Kidney epithelial cell (primary cell): Measurements from ENCODE around the gene PPP5C. TPM values are rescaled to one million over a fixed set of nuclear protein-coding genes. Genes with fewer than 3 reads are reported as not detected.

Experiments
- DNase-seq: peaks from one replicate; pipeline ENCODE4 v3.0.0-alpha.2; 2010; ENCODE audit warnings: low read depth
- H3K27me3 ChIP-seq: 2 replicates; pipeline ENCODE4 v1.6.0; 2011; ENCODE audit warnings: low read length; ENCODE audit not compliant: control insufficient read depth, insufficient read depth
- H3K36me3 ChIP-seq: 2 replicates; pipeline ENCODE4 v1.5.1; 2011; ENCODE audit warnings: low read length; ENCODE audit not compliant: control insufficient read depth, insufficient read depth
- H3K4me3 ChIP-seq: 2 replicates; pipeline ENCODE4 v1.5.1; 2011; ENCODE audit warnings: low read depth, mild to moderate bottlenecking, control low read depth, low read length
- total RNA-seq: library from RNA; depleted of rRNA; stranded (reverse); fragments of >200 nt; gene quantifications from 2 replicates; pipeline ENCODE4 v1.2.3, GENCODE V29; 2015
- TF ChIP-seq, protein P1 (sequence below): IDR thresholded peaks from 2 replicates; pipeline ENCODE4 v1.5.1; 2011; ENCODE audit warnings: mild to moderate bottlenecking, moderate library complexity, low read length, control low read depth, inconsistent platforms; ENCODE audit not compliant: insufficient read depth, poor library complexity, severe bottlenecking

PPP5C gene
- total RNA-seq, 1 donor from 2014 or later = 68.2 TPM

DNA sequence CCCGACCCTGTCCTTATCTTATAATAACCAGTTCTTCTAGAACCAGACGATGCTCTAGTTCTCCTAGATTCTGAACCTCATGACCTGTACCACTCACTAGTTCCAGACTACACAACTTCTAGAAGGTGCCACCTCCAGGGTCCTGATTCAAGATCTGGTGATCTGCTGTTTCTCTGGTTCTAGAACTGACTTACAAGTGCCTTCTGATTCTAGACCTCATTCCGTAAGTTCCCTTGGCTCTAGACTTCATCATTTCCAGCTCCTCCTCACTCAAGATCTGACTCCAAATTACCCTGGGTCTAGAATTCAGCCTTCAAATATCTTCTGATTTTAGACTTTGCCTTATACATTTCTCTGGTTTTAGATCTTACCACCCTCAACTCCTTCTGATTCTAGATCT lies 5.0 kb upstream of the PPP5C start:
- no peak overlapping the region for H3K4me3 ChIP-seq
- DNase-seq = no peak
- TF ChIP-seq, protein P1, sequence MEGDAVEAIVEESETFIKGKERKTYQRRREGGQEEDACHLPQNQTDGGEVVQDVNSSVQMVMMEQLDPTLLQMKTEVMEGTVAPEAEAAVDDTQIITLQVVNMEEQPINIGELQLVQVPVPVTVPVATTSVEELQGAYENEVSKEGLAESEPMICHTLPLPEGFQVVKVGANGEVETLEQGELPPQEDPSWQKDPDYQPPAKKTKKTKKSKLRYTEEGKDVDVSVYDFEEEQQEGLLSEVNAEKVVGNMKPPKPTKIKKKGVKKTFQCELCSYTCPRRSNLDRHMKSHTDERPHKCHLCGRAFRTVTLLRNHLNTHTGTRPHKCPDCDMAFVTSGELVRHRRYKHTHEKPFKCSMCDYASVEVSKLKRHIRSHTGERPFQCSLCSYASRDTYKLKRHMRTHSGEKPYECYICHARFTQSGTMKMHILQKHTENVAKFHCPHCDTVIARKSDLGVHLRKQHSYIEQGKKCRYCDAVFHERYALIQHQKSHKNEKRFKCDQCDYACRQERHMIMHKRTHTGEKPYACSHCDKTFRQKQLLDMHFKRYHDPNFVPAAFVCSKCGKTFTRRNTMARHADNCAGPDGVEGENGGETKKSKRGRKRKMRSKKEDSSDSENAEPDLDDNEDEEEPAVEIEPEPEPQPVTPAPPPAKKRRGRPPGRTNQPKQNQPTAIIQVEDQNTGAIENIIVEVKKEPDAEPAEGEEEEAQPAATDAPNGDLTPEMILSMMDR = no peak

DNA sequence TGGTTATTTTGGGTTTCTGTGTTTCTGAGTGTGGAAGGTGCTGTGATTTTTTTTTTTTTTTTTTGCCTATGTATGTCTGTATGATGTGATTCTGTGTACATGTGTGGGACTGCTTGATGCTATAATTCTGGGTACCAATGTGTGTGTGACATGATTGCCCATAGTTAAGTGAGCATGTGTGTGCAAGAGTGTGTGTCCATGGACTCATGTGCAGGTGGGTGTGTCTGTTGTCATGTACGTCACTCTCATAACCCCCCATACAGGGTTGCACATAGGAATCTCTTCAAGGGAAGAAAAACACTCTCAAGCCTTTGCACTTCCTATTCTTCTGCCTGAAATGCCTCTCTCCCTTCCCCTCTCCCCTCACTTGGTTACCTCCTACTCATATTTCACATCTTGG lies 2.5 kb upstream of the PPP5C start:
- no peak overlapping the region for H3K4me3 ChIP-seq
- DNase-seq = no peak
- TF ChIP-seq, protein P1 = no peak
- H3K36me3 ChIP-seq = no peaks in the 10 kb centered on the region
- peaks cover 2% of the 10 kb centered on the region for H3K27me3 ChIP-seq

More for the DNA sequence above, 5.0 kb upstream of the PPP5C start:
- H3K27me3 ChIP-seq = peaks cover 2% of the 10 kb centered on the region
- H3K36me3 ChIP-seq = no peaks in the 10 kb centered on the region

DNA sequence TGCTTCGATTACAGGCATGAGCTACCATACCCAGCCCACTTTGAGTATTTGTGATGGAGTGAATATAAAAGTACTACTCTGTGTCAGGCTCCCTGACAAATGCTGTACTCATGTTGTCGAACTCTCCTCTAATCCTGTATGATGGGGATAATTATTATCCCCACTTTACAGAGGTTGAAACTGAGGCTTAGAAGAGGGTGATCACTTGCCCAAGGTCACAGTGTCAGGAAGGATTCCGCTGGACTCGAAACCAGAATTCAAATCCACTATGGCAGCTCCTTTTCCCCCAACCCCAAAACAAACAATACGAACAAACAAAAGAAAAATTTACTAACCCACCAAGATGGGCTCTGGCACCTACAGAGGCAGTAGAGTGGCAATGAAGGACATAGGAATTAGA lies 1.7 kb upstream of the PPP5C start:
- DNase-seq = no peak
- no peaks in the 10 kb centered on the region for H3K36me3 ChIP-seq
- TF ChIP-seq, protein P1 = no peak
- H3K4me3 ChIP-seq = no peak overlapping the region
- H3K27me3 ChIP-seq = peaks cover 2% of the 10 kb centered on the region

DNA sequence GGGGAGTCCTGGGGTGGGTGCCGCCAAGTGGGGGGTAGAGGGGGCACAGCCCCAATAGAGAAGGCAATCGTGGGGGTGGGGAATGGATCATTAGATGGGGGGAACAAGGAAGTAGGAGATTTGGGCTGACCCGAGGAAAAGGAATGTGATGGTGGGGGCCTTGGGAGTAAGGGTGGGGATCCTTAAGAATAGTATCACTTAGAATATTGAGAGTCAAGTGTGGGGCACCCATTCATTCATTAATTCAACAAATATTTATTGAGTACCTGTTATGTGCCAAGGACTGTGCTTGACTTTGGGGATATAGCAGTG lies 641 bp downstream of the PPP5C start:
- Histone ChIP-seq H3K4me3 (peak overlapping the region; percentile 99), H3K36me3 (no peaks in the 10 kb centered on the region), H3K27me3 (no peaks in the 10 kb centered on the region)
- TF ChIP-seq, protein P1 = no peak
- no peak for DNase-seq

DNA sequence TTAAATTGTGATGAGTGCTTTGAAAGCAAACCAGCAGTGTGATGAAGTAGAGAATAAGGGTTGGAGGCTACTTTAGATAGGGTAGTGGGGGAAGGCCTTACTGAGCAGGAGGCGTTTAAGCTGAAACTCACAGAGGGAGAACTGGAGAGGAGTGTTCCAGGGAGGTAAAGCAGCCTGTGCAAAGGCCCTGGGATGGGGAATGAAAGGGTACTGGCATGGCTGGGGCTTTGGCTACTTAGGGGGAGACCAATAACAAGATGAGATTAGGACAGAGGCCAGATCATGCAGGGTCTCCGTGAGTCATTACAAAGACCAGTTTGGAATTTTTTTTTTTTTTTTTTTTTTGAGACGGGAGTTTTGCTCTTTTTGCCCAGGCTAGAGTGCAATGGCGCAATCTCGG lies 1.1 kb downstream of the PPP5C start:
- TF ChIP-seq, protein P1 = no peak
- Histone ChIP-seq H3K36me3 (no peaks in the 10 kb centered on the region), H3K27me3 (no peaks in the 10 kb centered on the region), H3K4me3 (no peak overlapping the region)
- no peak for DNase-seq

DNA sequence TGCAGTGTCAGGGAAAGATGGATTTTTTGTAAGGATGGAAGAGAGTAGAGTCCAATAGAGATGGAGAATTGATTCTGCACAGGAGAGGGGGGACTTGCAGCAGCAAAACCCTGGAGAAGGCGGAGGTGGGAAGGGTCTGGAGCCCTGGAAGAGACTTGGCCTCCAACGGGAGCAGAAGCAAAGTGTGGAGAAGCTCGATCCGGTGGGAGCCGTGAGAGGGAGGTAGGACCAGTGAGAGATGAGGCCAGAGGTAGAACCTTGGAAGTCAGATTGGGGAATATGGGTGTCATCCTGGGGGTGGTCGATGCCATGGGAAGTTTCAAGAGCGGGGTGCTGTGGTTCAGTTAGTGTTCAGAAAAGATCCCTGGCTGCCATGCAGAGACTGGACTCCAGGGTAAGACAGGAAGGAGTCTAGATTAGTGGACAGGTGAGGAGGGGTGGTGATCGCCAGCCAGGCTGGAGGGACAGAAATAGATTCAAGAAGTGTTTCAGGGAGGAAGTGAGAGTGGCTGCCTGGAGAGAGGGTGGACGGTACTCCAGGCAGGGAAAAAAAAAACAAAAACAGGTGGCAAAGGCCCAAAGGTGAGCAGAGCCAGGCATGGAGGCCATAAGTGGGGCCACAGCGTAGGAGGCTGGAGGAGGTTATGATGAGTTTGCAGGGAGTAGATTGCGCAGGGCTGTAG lies 2.6 kb downstream of the PPP5C start:
- Histone ChIP-seq H3K36me3 (no peaks in the 10 kb centered on the region), H3K4me3 (no peak overlapping the region), H3K27me3 (no peaks in the 10 kb centered on the region)
- TF ChIP-seq, protein P1 = no peak
- DNase-seq = no peak
